HG03066 (cell line): ENCODE results near the gene STS.

Experiments
- ATAC-seq: cut with Tn5 transposase; IDR thresholded peaks from one replicate; pipeline ENCODE4 v1.9.1; 2021; ENCODE audit warnings: low read depth; ENCODE audit not compliant: unreplicated experiment

The STS gene, protein sequence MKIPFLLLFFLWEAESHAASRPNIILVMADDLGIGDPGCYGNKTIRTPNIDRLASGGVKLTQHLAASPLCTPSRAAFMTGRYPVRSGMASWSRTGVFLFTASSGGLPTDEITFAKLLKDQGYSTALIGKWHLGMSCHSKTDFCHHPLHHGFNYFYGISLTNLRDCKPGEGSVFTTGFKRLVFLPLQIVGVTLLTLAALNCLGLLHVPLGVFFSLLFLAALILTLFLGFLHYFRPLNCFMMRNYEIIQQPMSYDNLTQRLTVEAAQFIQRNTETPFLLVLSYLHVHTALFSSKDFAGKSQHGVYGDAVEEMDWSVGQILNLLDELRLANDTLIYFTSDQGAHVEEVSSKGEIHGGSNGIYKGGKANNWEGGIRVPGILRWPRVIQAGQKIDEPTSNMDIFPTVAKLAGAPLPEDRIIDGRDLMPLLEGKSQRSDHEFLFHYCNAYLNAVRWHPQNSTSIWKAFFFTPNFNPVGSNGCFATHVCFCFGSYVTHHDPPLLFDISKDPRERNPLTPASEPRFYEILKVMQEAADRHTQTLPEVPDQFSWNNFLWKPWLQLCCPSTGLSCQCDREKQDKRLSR

DNA sequence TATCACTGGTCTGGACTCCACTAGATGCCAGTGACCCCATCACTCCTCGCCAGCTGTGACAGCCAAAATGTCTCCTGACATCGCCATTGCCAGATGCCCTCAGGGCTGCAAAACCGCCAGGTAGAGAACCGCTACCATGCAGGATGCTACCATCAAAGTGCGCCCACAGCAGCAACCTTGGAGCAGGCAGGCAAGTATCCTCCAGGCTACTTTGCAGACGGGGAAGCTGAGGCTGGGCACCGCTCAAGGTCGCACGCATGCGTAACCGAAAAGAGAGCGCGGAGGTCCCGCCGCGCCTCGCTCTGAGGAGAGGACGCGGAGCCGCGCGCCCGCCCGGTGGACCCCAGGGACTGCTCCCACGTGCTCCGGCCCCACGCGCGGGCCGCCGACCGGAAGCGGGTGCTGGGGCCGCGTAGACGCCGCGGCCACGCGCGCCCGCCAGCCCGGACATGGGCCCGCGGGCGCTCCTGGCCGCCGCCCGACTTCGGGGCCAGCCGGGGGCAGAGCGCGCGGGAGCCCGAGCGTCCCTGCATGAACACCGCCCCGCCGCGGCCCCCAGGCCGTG, at the start of gene STS:
Gene STS, plus strand, starts transcription at position 300 of the 565 bp plus-strand sequence. CDS start 105,488 bp downstream, outside the sequence.
- ATAC-seq, result peak; percentile 27

- no peak for ATAC-seq
These were observed 47.5 kb upstream of the STS start for GRCh38 chrX:7100022-7100421.

GRCh38 chrX:7102119-7102518, 45.4 kb upstream of the STS start:
- ATAC-seq, result no peak

- ATAC-seq, result no peak
These were observed 40.9 kb upstream of the STS start for GRCh38 chrX:7106649-7107048.

DNA sequence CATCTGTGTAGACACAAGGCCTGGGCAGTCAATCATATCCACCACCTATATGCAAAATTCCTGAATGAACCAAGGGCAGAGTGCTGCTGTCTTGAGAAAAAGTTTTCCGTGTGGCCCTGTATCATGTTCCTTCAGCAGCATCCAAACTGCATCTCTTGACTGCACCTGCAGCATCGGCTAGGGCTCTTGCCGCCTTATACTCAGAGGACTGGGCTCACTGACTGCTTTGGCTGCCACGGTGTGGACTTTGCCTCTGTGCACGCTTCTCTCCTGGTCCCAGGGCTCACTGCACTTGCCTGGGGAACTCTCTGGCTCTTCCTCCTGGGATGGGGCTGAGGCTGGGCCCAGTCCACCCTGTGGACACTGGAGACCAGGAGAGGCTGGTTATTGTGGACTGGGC, 39.5 kb upstream of the STS start:
- ATAC-seq, result no peak

GRCh38 chrX:7109049-7109531, 38.4 kb upstream of the STS start:
- no peak for ATAC-seq

DNA sequence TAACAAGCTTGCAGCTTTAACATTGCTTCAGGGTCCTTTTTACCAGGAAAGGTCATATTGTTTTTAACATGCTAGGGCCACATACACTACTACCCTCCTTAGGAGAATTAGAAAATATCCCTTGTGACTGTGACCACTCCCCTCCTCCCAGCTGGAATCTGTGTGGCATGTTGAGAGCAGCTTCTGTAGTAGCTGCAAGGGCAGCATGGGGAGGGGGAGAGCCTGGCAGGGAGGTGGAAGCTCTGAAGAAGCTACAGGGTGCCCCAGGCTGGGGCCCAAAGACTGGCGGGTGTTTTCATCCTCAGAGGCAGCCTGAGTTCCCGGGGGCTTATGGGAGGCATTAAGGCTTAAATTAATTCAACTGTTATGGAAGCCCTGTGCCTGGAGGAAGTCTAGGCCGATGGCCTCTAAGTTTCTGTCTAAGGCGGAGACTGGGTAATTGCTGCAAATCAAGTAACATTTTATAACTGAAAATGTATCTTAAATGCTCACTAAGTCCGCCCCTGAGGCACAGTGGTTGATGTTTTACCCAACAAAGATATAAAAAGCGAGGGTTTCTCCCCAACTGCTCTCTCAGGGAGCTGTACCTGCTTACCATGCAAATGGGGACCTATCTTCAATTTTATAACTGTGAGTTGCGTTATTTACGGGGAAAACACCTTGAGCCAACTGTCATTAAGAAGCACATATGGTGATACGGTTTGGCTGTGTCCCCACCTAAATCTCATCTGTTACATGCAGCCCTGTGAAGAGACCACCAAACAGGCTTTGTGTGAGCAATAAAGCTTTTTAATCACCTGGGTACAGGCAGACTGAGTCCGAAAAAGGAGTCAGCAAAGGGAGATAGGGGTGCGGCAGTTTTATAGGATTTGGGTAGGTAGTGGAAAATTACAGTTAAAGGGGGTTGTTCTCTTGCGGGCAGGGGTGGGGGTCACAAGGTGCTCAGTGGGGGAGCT, 37.4 kb upstream of the STS start:
- ATAC-seq, result peak; percentile 65

DNA sequence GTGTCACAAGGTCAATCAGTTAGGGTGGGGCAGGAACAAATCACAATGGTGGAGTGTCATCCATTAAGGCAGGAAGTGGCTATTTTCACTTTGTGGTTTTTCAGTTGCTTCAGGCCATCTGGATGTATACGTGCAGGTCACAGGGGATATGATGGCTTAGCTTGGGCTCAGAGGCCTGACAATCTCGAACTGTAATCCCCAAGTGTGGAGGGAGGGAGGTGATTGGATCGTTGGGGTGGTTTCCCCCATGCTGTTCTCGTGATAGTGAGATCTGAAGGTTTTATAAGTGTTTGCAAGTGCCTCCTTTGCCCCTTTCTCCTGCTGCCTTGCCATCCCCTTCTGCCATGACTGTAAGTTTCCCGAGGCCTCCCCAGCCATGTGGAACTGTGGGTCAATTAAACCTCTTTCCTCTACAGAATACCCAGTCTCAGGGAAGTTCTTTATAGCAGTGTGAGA, 36.7 kb upstream of the STS start:
- ATAC-seq, result peak; percentile 37

- no peak for ATAC-seq
These were observed 36.0 kb upstream of the STS start for GRCh38 chrX:7111518-7111917.

DNA sequence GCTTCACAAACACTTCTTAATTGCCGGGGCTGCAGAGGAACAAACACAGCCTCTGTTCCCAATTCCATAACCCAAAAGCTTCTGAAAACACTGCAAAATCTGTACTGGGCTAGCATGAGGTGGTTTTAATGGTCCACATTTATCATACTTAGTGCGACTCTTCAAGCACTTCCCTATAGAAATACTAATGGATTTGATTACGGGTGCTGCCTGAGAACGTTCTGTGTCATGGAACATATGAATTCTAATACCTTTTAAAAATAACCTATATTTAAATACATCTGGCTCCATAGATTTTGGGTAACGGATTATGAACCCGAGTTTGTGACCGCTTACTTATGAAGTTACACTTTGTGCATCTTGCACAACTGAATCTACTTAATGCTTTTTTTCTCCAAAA, 35.4 kb upstream of the STS start:
- no peak for ATAC-seq

DNA sequence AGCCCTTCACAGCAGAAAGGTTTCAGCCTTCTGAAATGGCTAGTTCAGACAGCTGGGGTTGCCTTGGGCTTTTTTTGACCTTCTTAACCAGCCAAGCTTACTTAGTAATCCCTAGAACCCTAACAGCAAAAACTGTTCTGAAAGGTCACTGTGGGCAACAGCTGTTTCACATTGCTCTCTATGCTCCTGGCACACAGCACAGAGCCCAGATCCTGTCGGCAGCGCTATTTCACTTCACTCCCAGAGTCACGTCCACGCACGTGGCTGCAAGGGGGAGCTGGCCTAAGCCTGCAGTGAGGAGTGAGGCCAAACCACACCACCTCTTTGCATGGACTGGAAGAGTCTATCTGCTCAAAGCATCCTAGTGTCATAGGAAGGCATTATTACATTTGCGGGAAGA, 32.0 kb upstream of the STS start:
- ATAC-seq, result peak; percentile 52

DNA sequence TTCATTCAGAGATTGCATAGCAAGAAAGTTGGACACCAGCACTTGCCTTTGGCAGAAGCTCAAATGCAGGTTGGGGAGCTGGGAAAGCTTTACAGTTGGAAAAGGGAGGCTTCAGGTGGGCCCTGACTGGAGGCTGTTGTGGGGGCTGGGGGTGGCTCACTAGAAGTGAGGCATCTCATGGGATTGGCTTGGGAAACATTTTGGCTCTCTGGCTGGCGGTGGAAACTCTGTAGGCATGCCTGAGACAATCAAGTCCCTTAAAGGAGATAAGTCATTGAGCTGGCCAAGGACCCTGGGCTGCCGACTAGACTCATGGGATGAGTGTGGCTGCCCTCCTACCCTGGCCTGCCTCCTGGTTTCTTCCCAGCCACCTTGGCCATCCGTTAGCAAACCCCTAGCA, 31.4 kb upstream of the STS start:
- no peak for ATAC-seq

GRCh38 chrX:7117587-7117986, 29.9 kb upstream of the STS start:
- peak; percentile 52 for ATAC-seq

- no peak for ATAC-seq
These were observed 27.3 kb upstream of the STS start for GRCh38 chrX:7119950-7120877.

GRCh38 chrX:7120878-7121219, 26.7 kb upstream of the STS start:
- ATAC-seq, result no peak

GRCh38 chrX:7127056-7127455, 20.5 kb upstream of the STS start:
- ATAC-seq, result no peak

DNA sequence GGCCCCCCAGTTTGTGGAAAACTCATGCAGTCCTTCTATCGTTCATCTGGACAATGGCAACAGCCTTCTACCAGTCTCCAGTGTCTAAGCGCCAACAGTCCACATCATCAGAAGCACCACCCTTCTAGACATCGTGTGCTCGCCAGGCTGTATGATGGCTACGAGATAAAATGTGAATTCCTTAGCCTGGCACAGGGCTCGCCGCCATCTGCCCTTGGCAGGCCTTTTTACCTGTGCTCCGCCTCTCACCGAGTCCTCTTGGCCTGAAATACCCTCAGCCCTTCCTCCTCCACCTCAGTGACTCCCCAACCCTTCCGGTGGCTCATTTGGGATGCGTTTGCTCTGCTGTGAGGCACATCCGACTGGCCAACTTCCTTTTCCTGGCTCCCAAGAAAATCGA, 15.9 kb upstream of the STS start:
- ATAC-seq, result no peak

DNA sequence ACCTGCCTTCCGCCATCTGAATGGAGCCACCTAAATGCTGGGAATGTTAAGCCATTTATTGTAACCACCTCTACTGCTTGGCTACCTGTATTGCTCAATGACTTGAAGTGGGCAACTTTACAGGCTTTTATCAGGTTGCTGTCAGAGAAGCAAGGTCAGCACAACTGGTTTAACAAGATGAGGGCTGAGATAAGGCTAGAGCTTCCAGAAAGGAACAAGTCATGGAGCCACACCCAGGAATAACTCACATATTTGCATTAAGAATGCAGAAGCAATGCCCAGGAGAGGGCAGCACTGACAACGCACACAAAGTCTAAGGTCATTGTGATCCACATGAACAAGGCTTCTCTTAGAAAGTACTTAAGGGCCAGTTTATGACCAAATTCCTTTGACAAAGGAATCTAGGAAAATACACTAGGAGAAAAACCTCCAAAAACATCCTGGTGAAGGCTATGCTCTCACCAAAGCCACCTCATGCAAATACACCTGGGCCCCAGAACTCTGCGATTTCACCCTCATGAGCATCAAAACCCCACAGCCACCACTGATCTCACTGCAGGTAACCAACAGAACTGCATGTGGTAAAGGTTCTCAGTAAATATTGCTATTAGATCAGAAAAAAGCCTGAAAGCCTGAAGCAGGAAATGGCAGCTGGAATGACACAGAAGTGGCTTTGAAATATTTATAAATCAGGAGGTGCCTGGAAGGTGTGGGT, 15.0 kb upstream of the STS start:
- ATAC-seq, result no peak

DNA sequence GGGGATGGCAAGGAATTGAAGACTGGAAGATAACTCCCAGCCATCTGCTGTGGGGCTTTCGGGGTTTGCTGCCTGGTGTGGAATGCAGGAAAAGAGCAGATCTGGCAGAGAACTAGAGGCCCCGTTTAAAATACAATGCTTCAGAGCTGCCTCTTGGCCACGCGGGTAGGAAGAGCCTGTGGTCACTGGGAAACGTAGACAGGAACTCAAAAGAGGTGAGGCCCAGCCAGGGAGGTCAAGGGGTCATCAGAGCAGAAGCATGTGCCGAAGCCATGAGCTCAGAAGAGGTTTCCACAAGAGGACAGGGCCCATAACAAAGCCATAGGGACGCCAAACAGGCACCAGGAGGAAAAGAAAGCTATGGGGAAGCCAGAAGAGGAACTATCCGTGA, 14.5 kb upstream of the STS start:
- no peak for ATAC-seq
